Brain pericyte (primary cell): ENCODE data around the gene RNASEH2C.
A peak's percentile ranks its signal among the peaks of the same experiment; 100 is the strongest.
"Not testable (repeated sequence)": the region's sequence is repeated elsewhere in the genome, so short reads cannot be mapped to it uniquely, and the experiment has no call there.

ENCODE experiments used
- DNase-seq: peaks from one replicate; pipeline ENCODE4 v3.0.0-alpha.2; 2012; ENCODE audit warnings: low read depth, low spot score

RNASEH2C gene

DNA sequence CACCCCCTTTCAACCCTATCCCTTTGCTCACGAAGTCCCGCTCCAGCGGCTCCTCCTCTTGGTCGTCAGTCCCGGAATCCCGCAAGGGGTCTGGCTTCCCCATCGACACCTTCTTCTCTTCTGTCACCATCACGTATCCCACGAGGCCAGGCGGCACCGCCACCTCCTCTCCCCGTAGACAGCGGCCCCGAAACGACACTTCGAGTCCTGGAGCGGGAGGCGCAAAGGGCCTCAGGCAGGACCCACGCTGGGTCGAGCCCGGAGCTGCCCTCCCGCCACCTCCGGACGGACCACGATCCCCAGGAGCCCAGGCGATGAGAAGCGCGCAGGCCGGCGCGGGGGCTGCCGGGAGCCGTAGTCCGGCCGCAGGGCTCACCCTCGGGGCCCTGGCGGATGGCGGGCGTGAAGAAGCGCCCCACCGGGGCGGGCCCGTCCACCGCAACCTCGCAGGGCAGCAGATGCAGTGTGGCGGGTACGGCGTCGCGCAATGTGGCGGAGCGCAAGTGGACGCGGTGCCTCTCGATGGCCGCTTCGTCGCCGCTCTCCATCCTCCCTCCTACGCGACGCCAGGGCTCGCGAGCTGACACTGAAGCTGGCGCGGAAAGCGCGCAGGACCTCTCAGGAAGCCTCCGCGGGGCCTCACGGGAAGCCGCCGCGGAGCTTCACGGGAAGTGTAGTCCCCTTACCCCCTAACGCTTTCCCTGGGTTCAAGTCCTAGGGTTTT lies at the start of gene RNASEH2C:
Gene RNASEH2C (minus strand): TSS at position 588 of the 724 bp plus-strand sequence. CDS start 40 bp downstream, at position 548.
- DNase-seq: peak; percentile 63

DNA sequence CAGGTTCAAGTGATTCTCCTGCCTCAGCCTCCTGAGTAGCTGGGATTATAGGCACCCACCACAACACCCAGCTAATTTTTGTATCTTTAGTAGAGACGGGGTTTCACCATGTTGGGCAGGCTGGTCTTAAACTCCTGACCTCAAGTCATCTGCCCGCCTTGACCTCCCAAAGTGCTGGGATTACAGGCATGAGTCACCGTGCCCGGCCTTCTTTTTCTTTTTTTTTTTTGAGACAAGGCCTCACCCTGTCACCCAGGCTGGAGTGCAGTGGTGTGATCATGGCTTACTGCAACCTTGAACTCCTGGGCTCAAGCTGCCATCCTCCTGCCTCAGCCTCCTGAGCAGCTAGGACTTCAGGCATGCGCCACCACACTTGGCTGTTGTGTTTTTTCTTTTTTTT lies 47.2 kb upstream of the RNASEH2C start:
- DNase-seq: not testable (repeated sequence)

DNA sequence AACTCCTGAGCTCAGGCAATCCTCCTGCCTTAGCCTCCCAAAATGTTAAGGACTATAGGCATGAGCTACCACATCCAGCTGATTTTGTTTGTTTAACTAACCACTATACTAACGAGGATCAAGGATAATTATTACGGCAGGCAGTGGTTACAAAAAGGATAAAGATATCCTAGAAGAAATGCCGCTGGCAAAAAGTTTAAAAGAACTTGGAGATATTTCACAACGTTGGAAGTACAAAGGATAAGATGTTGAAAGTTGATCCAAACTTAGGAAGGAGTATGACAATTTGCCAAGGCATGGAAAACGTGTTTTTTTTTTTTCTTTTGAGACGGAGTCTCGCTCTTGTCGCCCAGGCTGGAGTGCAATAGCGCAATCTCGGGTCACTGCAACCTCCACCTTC lies 46.8 kb upstream of the RNASEH2C start:
- no peak for DNase-seq

DNA sequence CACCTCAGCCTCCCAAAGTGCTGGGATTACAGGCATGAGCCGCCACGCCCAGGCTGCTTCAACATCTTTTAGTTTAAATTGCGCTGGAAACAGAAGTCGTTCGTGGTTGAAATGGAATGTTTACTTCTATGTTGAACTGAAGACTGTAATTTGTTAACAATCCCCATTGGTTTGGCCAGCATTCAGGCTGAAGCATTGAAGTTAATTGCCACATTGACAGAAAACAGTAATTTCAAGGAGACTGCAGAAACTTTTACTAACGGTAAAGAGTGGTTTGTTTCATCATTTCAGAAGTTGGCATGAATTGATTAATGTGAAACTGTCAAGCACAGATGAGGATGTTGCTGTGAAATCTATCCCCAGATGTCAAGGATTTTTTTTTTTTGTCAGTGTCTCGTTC lies 45.9 kb upstream of the RNASEH2C start:
- DNase-seq: no peak

- DNase-seq: no peak
These were observed 43.8 kb upstream of the RNASEH2C start for GRCh38 chr11:65764434-65764833.

GRCh38 chr11:65762816-65763215 lies 42.2 kb upstream of the RNASEH2C start:
- DNase-seq: not testable (repeated sequence)

DNA sequence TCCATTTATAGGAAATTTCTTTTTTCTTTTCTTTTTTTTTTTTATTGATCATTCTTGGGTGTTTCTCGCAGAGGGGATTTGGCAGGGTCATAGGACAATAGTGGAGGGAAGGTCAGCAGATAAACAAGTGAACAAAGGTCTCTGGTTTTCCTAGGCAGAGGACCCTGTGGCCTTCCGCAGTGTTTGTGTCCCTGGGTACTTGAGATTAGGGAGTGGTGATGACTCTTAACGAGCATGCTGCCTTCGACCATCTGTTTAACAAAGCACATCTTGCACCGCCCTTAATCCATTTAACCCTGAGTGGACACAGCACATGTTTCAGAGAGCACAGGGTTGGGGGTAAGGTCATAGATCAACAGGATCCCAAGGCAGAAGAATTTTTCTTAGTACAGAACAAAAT lies 41.6 kb upstream of the RNASEH2C start:
- DNase-seq: not testable (repeated sequence)

- no peak for DNase-seq
These were observed 24.5 kb upstream of the RNASEH2C start for GRCh38 chr11:65745049-65745448.

- no peak for DNase-seq
These were observed 24.1 kb upstream of the RNASEH2C start for GRCh38 chr11:65744699-65745042.

DNA sequence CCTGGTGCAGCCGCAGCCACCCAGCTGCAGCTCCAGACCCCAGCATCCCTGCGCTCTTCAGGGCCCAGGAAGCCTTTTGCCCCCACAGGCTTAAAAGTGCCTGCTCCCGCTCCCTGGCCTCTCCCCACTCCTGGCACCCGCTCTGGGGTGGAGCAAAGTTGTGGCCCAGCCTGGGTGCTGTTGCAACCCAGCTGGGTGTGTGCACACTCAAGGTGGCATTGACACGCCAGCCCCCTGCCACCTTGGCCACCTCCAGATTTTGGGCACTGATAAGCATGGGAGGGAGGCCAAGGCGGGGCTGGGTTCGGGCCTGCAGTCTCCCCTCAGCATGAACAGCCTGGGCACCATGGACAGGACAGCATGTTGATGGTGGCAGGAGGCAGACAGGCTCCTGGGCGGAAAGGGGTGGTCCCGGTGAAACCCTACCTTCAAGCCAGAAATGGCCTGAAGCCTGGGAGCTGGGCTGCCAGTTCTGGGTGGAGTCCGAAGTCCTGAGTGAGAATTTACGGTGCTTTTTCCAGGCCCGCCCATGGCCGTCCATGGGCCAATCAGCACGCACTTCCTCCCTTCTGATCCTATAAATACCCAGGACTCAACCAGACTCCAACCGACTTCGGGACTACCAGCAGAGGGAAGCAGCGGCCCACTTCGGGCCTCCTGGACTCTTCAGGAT lies 23.6 kb upstream of the RNASEH2C start:
- no peak for DNase-seq

- no peak for DNase-seq
These were observed 23.1 kb upstream of the RNASEH2C start for GRCh38 chr11:65743681-65744025.

DNA sequence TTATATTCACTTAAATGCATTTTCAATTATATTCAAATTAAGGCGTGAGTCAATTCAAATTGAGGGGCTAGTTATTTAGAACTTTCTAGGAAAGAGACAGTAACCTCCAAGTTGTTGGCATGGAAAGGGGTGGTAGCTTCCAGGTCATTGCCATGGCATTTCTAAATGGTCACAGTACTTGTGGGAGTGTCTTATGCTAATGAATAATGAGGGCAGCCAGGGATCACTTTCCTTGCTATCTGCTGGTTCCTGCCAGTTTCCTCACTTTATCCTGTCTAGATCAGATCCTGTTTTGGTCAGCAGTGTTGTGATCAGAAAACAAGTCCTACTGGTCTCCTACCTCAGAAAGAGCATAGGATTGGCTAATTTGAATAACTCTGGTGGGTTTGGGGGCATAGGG lies 21.8 kb upstream of the RNASEH2C start:
- DNase-seq: no peak

- DNase-seq: no peak
These were observed 20.6 kb upstream of the RNASEH2C start for GRCh38 chr11:65741185-65741584.

DNA sequence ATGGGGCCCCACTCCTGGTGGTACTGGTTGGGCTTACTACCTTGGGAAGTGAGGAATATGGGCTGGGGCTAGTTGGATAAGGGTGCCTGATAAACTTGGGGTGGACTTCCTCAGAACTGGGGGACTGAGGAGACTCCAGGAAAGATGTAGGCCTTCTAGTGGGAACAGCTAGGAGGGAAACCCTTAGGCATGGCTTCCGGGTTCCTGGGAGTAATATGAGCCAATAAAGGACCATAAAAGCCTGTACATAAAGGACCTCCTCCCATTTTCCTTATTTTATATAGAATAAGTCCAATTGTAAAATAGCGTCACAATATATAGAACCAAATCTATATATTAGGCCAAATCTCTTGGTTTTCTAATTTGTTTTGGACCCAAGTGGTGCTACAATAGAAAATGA lies 18.4 kb upstream of the RNASEH2C start:
- DNase-seq: no peak

GRCh38 chr11:65736810-65737209 lies 16.2 kb upstream of the RNASEH2C start:
- DNase-seq: no peak

DNA sequence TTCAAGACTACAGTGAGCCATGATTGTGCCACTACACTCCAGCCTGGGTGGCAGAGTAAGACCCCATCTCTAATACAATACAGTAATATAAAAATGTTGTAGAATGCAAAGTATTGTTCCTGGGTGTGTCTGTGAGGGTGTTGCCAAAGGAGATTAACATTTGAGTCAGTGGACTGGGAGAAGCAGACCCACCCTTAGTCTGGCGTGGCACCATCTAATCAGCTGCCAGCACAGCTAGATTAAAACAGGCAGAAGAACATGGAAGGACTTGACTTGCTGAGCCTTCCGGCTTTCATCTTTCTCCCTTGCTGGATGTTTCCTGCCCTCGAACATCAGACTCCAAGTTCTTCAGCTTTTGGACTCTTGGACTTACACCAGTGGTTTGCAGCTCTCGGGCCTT lies 14.5 kb upstream of the RNASEH2C start:
- not testable (repeated sequence) for DNase-seq

- DNase-seq: no peak
These were observed 9.9 kb upstream of the RNASEH2C start for GRCh38 chr11:65730461-65730860.

DNA sequence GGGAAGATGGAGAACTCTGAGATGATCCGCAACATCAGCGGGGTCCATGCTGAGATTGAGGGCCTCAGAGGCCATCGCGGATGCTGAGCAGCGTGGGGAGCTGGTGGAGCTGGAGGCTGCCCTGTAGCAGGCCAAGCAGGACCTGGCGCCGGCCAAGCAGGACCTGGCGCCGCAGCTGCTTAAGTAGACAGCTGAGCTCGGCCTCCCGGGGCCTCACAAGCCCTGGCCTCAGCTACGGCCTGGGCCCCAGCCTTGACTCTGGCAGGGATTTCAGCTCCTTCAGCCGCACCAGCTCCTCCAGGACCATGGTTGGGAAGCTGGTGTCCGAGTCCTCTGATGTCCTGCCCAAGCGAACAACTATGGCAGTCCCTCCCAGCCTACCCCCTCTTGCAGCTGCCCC lies 7.3 kb upstream of the RNASEH2C start:
- DNase-seq: no peak

DNA sequence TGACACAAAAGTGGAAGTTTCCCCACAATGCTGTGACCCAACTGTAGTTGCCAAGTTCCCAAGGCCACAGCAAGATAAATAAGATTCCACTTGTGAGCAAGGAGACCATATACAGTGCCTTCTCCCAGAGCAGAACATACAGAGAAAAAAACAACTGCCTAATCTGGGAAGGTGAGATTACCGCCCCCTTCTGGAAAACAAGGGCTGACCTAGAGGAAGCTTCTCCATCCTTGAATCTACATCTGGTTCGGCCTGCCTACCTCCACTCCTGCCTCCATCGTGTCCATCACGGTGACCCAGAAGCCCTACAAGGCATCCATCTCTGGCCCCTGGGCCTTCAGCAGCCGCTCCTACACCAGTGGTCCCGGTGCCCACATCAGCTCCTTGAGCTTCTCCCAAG lies 6.1 kb upstream of the RNASEH2C start:
- DNase-seq: no peak

DNA sequence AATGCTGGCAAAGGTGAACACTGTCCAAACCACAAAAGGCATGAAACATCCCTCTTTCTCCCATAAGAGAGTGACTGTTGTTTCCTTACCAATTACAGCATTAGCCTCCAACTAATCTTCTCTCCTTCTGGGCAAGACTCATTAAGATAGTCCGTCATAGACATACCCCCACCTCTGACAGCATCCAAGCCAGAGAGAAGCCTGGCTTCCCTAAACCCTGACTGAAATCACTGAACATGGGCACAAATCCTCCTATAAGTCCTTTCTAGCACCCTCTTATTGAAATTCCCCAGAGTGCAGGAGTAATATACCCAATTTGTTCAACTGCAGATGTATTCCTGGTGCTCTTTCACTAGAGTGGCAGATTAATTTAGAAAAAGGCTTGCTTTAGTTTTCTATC lies 1.7 kb upstream of the RNASEH2C start:
- DNase-seq: no peak

DNA sequence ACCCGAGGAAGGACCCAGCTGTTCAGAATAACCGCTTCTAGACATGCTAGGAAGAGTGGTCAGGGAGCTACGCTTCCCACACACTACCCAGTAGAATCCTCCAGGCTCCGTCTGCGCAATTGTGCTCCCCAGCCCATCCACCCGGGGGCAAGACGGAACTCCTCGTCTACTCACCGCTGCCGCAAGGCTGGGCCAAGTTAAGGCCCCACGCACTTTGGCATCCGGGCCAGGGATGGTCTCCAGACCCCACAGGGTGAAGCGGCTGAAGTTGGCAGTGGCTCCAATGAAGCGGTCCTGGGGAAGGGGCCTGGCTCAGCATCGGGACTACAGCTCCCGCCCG lies 757 bp downstream of the RNASEH2C start:
- DNase-seq: no peak

DNA sequence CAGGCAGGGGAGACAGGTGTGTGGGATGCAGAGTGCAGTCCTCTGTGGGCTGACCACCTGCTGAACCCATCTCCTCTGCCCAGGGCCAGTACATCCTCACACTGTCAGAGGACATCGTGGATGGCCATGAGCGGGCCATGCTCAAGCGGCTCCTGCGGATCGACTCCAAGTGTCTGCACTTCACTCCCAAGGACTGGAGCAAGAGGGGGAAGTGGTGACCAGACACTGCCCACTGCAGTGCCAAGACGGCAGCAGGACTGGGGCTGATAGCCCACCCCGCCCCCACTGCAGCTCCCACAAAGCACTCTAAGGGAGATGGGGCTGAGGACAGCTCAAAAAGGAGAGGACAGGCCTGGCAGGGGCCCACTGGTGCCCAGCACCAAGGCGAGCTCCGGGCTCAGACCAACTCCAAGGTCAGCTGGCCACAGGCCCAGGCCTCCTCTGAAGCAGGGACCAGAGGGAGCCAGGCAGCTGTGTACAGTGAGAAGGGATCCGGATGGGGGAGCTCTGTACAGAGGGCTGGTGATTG lies 1.6 kb downstream of the RNASEH2C start:
- no peak for DNase-seq

- DNase-seq: no peak
These were observed 2.1 kb downstream of the RNASEH2C start for GRCh38 chr11:65718531-65718930.
